Measurements from ENCODE around the gene LRRC25. TPM values are rescaled to one million over a fixed set of nuclear protein-coding genes. Genes with fewer than 3 reads are reported as not detected.
"Not testable (repeated sequence)": the region's sequence is repeated elsewhere in the genome, so short reads cannot be mapped to it uniquely, and the experiment has no call there.

Gene LRRC25
- total RNA-seq, 2 donors from 2014 or later: 4.4 TPM; not detected in 1

- Histone ChIP-seq H3K9me3 (no peaks in the 10 kb centered on the region), H3K4me3 (no peak overlapping the region), H3K27me3 (no peaks in the 10 kb centered on the region), H3K27ac (no peak overlapping the region), H3K36me3 (replicated peaks in 1 of 2; ENCODE audit: insufficient read depth in 1 of 2, low read depth in 2 of 2) (no peaks in the 10 kb centered on the region), H3K4me1 (peaks cover under 1% of the 10 kb centered on the region)
- TF ChIP-seq CTCF (IDR thresholded peaks at IDR 0.05) (no peak), POLR2A (IDR thresholded peaks at IDR 0.05) (no peak)
- ATAC-seq (no peak), DNase-seq (no peak)
- intact Hi-C loops (cut with DNase I): no loop called here
- WGBS, 2 donors: 90 to 91% methylated on average over 7 of the region's 7 CpGs
Observed at GRCh38 chr19:18351544-18351943, 45.9 kb downstream of the LRRC25 start.

- H3K9me3 ChIP-seq: no peaks in the 10 kb centered on the region
- ATAC-seq: no peak
- intact Hi-C loops (cut with DNase I): no loop called here
- H3K36me3 ChIP-seq (replicated peaks in 1 of 2; ENCODE audit: insufficient read depth in 1 of 2, low read depth in 2 of 2): no peaks in the 10 kb centered on the region
- no peak overlapping the region for H3K4me3 ChIP-seq
- H3K4me1 ChIP-seq: no peaks in the 10 kb centered on the region
- 79 to 87% methylated on average over 9 of the region's 9 CpGs for WGBS, 2 donors
- H3K27ac ChIP-seq: no peak overlapping the region
- no peak for TF ChIP-seq CTCF (IDR thresholded peaks at IDR 0.05)
- no peak for TF ChIP-seq POLR2A (IDR thresholded peaks at IDR 0.05)
- no peak for DNase-seq
- H3K27me3 ChIP-seq: no peaks in the 10 kb centered on the region
Observed at GRCh38 chr19:18350490-18350889, 46.9 kb downstream of the LRRC25 start.

GRCh38 chr19:18349524-18350128 is 47.8 kb downstream of the LRRC25 start:
- ATAC-seq (peak; percentile 80), DNase-seq (peak; percentile 67 to 72 (median 70))
- no peak overlapping the region for H3K27ac ChIP-seq
- 36 to 41% methylated on average over 12 of the region's 12 CpGs for WGBS, 2 donors
- no peaks in the 10 kb centered on the region for H3K9me3 ChIP-seq
- no peaks in the 10 kb centered on the region for H3K27me3 ChIP-seq
- H3K4me1 ChIP-seq: no peaks in the 10 kb centered on the region
- no peaks in the 10 kb centered on the region for H3K36me3 ChIP-seq (replicated peaks in 1 of 2; ENCODE audit: insufficient read depth in 1 of 2, low read depth in 2 of 2)
- no peak overlapping the region for H3K4me3 ChIP-seq
- no peak for TF ChIP-seq POLR2A (IDR thresholded peaks at IDR 0.05)
- peak; percentile 77 to 94 (median 88) for TF ChIP-seq CTCF (IDR thresholded peaks at IDR 0.05)
- intact Hi-C loops (cut with DNase I): loop anchor here (5.0 kb wide), 1 partner anchor 63 kb away; no protein-coding TSS in a partner anchor

- DNase-seq; H3K4me3 ChIP-seq; H3K27ac ChIP-seq; H3K9me3 ChIP-seq; H3K4me1 ChIP-seq; H3K27me3 ChIP-seq; H3K36me3 ChIP-seq (replicated peaks in 1 of 2; ENCODE audit: insufficient read depth in 1 of 2, low read depth in 2 of 2); ATAC-seq: not testable (repeated sequence)
- 83 to 91% methylated on average over 6 of the region's 6 CpGs for WGBS, 2 donors
- intact Hi-C loops (cut with DNase I): loop anchor here (5.0 kb wide), 1 partner anchor 63 kb away; no protein-coding TSS in a partner anchor
Observed at GRCh38 chr19:18348818-18349339, 48.5 kb downstream of the LRRC25 start.

GRCh38 chr19:18348171-18348570 is 49.3 kb downstream of the LRRC25 start:
- Histone ChIP-seq H3K4me3 (no peak overlapping the region), H3K36me3 (replicated peaks in 1 of 2; ENCODE audit: insufficient read depth in 1 of 2, low read depth in 2 of 2) (no peaks in the 10 kb centered on the region), H3K27me3 (no peaks in the 10 kb centered on the region), H3K9me3 (no peaks in the 10 kb centered on the region), H3K27ac (no peak overlapping the region), H3K4me1 (no peaks in the 10 kb centered on the region)
- no peak for TF ChIP-seq POLR2A (IDR thresholded peaks at IDR 0.05)
- intact Hi-C loops (cut with DNase I): loop anchor here (5.0 kb wide), 1 partner anchor 64 kb away; no protein-coding TSS in a partner anchor
- ATAC-seq (no peak), DNase-seq (no peak)
- WGBS, 2 donors: 80 to 90% methylated on average over 6 to 16 of the region's 17 CpGs

Data from body of pancreas (tissue), 4 donors.